ENCODE data around the gene RPS6KC1.
A peak's percentile ranks its signal among the peaks of the same experiment; 100 is the strongest.
"Not testable (repeated sequence)": the region's sequence is repeated elsewhere in the genome, so short reads cannot be mapped to it uniquely, and the experiment has no call there.

Gene RPS6KC1, protein sequence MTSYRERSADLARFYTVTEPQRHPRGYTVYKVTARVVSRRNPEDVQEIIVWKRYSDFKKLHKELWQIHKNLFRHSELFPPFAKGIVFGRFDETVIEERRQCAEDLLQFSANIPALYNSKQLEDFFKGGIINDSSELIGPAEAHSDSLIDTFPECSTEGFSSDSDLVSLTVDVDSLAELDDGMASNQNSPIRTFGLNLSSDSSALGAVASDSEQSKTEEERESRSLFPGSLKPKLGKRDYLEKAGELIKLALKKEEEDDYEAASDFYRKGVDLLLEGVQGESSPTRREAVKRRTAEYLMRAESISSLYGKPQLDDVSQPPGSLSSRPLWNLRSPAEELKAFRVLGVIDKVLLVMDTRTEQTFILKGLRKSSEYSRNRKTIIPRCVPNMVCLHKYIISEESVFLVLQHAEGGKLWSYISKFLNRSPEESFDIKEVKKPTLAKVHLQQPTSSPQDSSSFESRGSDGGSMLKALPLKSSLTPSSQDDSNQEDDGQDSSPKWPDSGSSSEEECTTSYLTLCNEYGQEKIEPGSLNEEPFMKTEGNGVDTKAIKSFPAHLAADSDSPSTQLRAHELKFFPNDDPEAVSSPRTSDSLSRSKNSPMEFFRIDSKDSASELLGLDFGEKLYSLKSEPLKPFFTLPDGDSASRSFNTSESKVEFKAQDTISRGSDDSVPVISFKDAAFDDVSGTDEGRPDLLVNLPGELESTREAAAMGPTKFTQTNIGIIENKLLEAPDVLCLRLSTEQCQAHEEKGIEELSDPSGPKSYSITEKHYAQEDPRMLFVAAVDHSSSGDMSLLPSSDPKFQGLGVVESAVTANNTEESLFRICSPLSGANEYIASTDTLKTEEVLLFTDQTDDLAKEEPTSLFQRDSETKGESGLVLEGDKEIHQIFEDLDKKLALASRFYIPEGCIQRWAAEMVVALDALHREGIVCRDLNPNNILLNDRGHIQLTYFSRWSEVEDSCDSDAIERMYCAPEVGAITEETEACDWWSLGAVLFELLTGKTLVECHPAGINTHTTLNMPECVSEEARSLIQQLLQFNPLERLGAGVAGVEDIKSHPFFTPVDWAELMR

DNA sequence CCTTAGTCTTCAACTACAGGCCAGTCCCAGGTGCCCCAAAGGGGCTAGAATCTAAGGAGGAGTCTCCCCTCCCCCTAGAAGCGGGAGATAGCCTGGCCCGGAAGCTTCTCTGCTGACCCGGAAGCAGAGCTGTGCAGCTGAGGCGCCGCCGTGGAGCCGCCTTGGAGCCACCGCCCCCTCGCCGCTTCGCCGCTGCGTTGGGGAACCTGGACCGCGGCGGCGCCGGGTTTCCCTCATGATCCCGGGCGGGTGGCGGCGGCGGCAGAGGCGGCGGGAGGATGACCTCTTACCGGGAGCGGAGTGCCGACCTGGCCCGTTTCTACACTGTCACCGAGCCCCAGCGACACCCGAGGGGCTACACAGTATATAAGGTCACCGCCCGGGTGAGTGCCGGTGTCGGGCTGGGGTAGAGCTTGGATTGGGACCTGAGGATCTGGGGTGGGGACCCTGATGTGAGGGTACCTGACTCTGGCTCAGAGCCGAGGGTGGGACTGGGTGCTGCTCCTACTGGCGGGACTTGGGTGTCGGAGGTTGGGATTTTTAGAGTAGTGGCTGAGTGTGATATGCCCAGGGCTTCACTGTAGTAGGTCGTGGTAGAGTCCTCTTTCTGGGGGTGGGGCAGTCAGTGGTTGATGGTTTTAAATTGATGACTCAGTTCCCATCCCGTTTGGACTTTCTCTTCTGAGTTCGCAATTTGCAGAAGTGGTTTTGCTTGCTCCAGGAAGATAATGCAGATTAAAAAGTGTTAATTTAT is at the start of gene RPS6KC1:
RPS6KC1 (plus strand) TSS at position 115 of the 754 bp plus-strand sequence; CDS start at position 279, 164 bp downstream.
- H3K36me3 ChIP-seq (ENCODE audit: insufficient read depth, low read length), result no peaks in the 10 kb centered on the region
- peak within 1 kb of the TSS; percentile 63 for H3K9ac ChIP-seq (ENCODE audit: low read length)
- peak within 1 kb of the TSS; percentile 55 for H3K27ac ChIP-seq (ENCODE audit: low read depth, low read length)
- H3K9me3 ChIP-seq (ENCODE audit: low read length), result no peaks in the 10 kb centered on the region
- peaks cover 25% of the 10 kb centered on the region for H3K4me1 ChIP-seq (ENCODE audit: insufficient read depth, low read length)
- no peaks in the 10 kb centered on the region for H3K27me3 ChIP-seq (ENCODE audit: control insufficient read depth in 1 of 2, insufficient read depth in 2 of 2, low read length in 2 of 2)
- H3K4me3 ChIP-seq (ENCODE audit: low read depth in 1 of 2, low read length in 2 of 2), result peak within 1 kb of the TSS; percentile 70 to 98

DNA sequence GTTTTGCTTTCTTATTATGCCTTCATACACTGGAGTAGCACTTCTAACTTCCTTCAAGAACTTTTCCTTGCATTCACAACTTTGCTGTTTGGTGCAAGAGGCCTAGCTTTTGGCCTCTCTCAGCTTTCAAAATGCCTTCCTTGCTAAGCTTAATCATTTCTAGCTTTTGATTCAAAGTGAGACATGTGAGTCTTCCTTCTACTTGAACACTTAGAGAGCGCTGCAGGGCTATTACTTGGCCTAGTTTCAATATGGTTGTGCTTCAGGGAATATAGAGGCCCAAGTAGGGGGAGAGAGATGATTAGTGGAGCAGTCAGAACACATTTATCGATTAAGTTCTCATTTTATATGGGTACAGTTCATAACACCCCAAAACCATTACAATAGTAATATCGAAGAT is 47.8 kb upstream of the RPS6KC1 start:
- Histone ChIP-seq H3K9me3 (ENCODE audit: low read length) (no peaks in the 10 kb centered on the region), H3K36me3 (ENCODE audit: insufficient read depth, low read length) (peaks cover 29% of the 10 kb centered on the region), H3K9ac (ENCODE audit: low read length) (no peak overlapping the region), H3K27me3 (ENCODE audit: control insufficient read depth in 1 of 2, insufficient read depth in 2 of 2, low read length in 2 of 2) (no peaks in the 10 kb centered on the region), H3K27ac (ENCODE audit: low read depth, low read length) (no peak overlapping the region), H3K4me1 (ENCODE audit: insufficient read depth, low read length) (no peaks in the 10 kb centered on the region), H3K4me3 (ENCODE audit: low read depth in 1 of 2, low read length in 2 of 2) (no peak overlapping the region)

DNA sequence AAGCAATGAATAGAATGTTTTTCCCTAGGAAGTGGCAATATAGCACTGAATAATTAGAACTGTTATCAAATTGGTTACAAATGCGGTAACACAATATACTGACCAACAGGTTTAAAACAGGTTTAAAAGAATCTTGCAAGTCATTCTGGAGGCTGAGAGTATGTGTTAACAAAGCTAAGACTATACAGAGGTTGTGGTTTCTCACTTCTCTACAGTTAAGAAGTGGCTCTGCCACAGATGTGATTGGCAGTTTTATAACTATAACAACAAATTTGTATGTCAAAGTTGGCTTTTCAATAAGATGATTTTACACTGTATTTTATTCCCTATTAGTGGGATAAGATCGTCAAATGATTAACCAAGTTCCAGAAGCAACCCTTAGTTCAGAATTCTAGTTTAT is 42.5 kb upstream of the RPS6KC1 start:
- H3K9me3 ChIP-seq (ENCODE audit: low read length), result no peaks in the 10 kb centered on the region
- H3K27me3 ChIP-seq (ENCODE audit: control insufficient read depth in 1 of 2, insufficient read depth in 2 of 2, low read length in 2 of 2), result no peaks in the 10 kb centered on the region
- peaks cover 20% of the 10 kb centered on the region for H3K36me3 ChIP-seq (ENCODE audit: insufficient read depth, low read length)
- no peak overlapping the region for H3K4me3 ChIP-seq (ENCODE audit: low read depth in 1 of 2, low read length in 2 of 2)
- H3K9ac ChIP-seq (ENCODE audit: low read length), result no peak overlapping the region
- no peaks in the 10 kb centered on the region for H3K4me1 ChIP-seq (ENCODE audit: insufficient read depth, low read length)
- no peak overlapping the region for H3K27ac ChIP-seq (ENCODE audit: low read depth, low read length)

DNA sequence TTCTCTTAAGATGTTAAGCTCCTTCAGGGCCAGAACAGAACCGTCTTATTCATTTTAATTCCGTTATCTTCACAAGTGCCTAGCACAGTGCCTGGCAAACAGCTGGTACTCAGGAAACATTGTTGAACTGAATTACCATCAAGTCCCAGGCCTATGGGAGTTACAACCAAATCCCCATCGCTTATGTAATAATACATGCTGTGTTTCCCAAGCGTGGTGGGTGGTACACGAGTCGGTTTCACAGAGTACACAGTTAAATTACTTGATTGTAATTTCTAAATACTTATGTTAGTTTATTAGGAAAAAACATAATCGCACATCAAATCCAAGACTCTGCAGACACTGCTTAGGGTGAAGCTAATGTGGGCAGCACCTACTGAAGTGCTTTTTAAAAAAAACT is 36.4 kb upstream of the RPS6KC1 start:
- Histone ChIP-seq H3K36me3 (ENCODE audit: insufficient read depth, low read length) (peaks cover 14% of the 10 kb centered on the region), H3K9ac (ENCODE audit: low read length) (peak overlapping the region; percentile 82), H3K27me3 (ENCODE audit: control insufficient read depth in 1 of 2, insufficient read depth in 2 of 2, low read length in 2 of 2) (no peaks in the 10 kb centered on the region), H3K4me3 (ENCODE audit: low read depth in 1 of 2, low read length in 2 of 2) (peak overlapping the region; percentile 45 to 80), H3K9me3 (ENCODE audit: low read length) (no peaks in the 10 kb centered on the region), H3K27ac (ENCODE audit: low read depth, low read length) (peak overlapping the region; percentile 87), H3K4me1 (ENCODE audit: insufficient read depth, low read length) (peaks cover 5% of the 10 kb centered on the region)

DNA sequence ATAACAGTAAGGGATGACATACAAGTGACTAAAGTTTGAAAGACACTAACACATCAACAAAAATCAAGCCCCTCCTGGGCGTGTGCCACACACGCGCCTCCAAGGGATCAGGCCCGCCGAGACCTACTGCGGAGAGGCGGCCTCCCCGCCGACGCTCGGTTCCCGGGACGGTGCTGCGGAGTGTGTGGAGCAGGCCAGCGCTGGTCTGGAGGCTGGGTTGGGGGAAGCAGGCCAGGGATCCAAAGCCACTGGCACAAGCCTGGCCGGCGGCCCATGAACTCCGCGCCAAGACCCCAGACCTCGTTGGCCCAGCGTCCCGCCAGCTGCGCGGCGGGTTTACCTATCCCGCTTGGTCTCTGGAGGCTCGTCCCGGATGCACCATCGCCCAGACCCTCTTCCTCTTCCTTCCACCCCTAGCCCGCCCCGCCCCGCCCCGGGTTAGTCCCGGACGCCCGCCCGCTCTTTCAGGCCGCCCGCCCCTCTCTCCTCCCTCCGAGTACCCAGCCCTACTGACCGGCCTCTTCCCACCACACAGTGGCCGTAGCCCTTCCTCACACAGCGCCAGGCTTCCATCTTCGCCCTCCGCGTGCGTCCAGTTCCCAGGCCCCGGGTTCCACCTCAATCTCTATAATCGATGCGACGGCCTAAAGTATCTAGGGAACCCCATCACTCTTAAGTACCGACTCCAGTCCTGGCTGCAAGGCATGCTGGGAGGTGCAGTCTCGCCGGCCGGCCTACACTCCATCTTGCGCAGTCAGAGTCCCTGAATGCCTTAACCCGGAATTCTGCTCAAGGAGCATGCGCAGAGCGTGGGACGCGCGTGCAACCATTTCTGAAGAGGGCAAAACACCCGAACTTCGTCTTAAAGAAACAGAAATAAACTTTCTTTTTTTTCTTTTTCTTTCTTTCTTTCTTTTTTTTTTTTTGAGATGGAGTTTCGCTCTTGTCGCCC is 35.7 kb upstream of the RPS6KC1 start, which contains the start of gene ANGEL2:
ANGEL2 (minus strand) TSS at position 769 of the 952 bp plus-strand sequence; CDS start at position 573, 196 bp downstream.
- Histone ChIP-seq H3K9me3 (ENCODE audit: low read length) (no peaks in the 10 kb centered on the region), H3K27me3 (ENCODE audit: control insufficient read depth in 1 of 2, insufficient read depth in 2 of 2, low read length in 2 of 2) (no peaks in the 10 kb centered on the region), H3K36me3 (ENCODE audit: insufficient read depth, low read length) (peaks cover 14% of the 10 kb centered on the region), H3K4me3 (ENCODE audit: low read depth in 1 of 2, low read length in 2 of 2) (peak within 1 kb of the TSS; percentile 45 to 80), H3K9ac (ENCODE audit: low read length) (peak within 1 kb of the TSS; percentile 82), H3K4me1 (ENCODE audit: insufficient read depth, low read length) (peaks cover 5% of the 10 kb centered on the region), H3K27ac (ENCODE audit: low read depth, low read length) (peak within 1 kb of the TSS; percentile 87)

DNA sequence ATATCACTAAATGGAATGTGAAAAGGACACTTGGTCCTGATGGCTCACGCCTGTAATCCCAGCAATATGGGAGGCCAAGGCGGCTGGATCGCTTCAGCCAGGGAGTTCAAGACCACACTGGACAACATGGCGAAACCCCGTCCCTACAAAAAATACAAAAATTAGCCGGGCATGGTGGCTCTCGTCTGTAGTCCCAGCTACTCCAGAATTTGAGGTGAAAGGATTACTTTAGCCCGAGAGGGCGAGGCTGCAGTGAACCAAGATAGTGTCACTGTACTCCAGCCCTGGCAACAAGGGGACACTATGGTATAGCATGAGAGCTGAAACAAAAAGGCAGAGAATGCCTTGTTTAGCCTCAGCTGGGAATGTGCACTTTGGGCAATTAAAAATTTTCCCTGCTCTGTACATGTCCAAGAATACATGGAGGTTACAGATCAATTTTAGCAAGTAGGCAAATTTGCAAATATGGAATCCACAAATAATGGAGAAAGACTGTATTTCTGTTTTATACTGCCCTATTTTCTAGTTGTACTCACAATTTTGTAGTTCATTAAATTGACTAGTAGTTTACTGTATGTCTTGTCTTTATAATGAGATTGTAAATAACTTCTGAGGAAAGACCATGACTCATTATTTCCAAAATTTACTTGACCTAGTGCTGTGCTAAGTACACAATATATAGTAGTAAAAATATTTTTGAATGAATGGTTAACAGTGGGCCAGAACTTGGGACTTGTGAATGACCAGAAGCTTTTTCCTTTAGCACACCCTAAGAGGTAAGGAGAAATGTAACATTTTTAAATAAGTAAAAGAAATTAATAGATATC is 33.4 kb upstream of the RPS6KC1 start:
- H3K4me1 ChIP-seq (ENCODE audit: insufficient read depth, low read length), result peaks cover 5% of the 10 kb centered on the region
- H3K27ac ChIP-seq (ENCODE audit: low read depth, low read length), result no peak overlapping the region
- H3K9me3 ChIP-seq (ENCODE audit: low read length), result no peaks in the 10 kb centered on the region
- H3K4me3 ChIP-seq (ENCODE audit: low read depth in 1 of 2, low read length in 2 of 2), result no peak overlapping the region
- H3K27me3 ChIP-seq (ENCODE audit: control insufficient read depth in 1 of 2, insufficient read depth in 2 of 2, low read length in 2 of 2), result no peaks in the 10 kb centered on the region
- H3K9ac ChIP-seq (ENCODE audit: low read length), result no peak overlapping the region
- no peaks in the 10 kb centered on the region for H3K36me3 ChIP-seq (ENCODE audit: insufficient read depth, low read length)

DNA sequence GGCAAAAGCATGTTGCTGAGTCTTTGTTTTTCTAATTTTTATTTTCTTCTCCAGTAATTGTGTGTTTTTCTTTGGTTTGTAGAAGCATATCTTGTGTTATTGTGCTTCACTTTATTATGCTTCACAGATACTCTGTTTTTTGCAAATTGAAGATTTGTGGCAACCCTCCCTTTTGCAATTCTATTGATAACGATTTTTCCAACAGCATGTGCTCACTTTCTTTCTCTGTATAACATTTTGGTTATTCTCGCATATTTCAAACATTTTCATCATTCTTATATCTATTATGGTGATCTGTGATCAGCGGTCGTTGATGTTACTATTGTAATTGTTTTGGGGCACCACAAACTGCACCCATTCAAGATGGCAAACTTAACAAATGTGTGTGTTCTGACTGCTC is 31.6 kb upstream of the RPS6KC1 start:
- H3K4me3 ChIP-seq (ENCODE audit: low read depth in 1 of 2, low read length in 2 of 2), result no peak overlapping the region
- H3K9ac ChIP-seq (ENCODE audit: low read length), result no peak overlapping the region
- H3K9me3 ChIP-seq (ENCODE audit: low read length), result no peaks in the 10 kb centered on the region
- no peak overlapping the region for H3K27ac ChIP-seq (ENCODE audit: low read depth, low read length)
- H3K4me1 ChIP-seq (ENCODE audit: insufficient read depth, low read length), result peaks cover 3% of the 10 kb centered on the region
- H3K27me3 ChIP-seq (ENCODE audit: control insufficient read depth in 1 of 2, insufficient read depth in 2 of 2, low read length in 2 of 2), result peaks cover 0 to 4% of the 10 kb centered on the region in 2 donors
- no peaks in the 10 kb centered on the region for H3K36me3 ChIP-seq (ENCODE audit: insufficient read depth, low read length)

DNA sequence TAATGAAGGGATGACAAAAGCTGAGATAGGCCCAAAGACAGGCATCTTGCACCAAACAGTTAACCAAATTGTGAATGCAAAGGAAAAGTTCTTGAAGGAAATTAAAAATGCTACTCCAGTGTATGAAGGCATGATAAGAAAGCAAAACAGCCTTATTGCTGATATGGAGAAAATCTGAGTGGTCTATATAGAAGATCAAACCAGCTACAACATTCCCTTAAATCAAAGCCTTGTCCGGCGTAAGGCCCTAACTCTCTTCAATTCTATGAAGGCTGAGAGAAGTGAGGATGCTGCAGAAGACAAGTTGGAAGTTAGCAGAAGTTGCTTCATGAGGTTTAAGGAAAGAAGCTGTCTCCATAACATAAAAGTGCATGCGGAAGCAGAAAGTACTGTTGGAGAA is 31.0 kb upstream of the RPS6KC1 start:
- H3K4me1 ChIP-seq (ENCODE audit: insufficient read depth, low read length), result no peaks in the 10 kb centered on the region
- no peak overlapping the region for H3K4me3 ChIP-seq (ENCODE audit: low read depth in 1 of 2, low read length in 2 of 2)
- H3K36me3 ChIP-seq (ENCODE audit: insufficient read depth, low read length), result no peaks in the 10 kb centered on the region
- H3K27me3 ChIP-seq (ENCODE audit: control insufficient read depth in 1 of 2, insufficient read depth in 2 of 2, low read length in 2 of 2), result peaks cover 0 to 4% of the 10 kb centered on the region in 2 donors
- H3K27ac ChIP-seq (ENCODE audit: low read depth, low read length), result no peak overlapping the region
- no peaks in the 10 kb centered on the region for H3K9me3 ChIP-seq (ENCODE audit: low read length)
- no peak overlapping the region for H3K9ac ChIP-seq (ENCODE audit: low read length)

DNA sequence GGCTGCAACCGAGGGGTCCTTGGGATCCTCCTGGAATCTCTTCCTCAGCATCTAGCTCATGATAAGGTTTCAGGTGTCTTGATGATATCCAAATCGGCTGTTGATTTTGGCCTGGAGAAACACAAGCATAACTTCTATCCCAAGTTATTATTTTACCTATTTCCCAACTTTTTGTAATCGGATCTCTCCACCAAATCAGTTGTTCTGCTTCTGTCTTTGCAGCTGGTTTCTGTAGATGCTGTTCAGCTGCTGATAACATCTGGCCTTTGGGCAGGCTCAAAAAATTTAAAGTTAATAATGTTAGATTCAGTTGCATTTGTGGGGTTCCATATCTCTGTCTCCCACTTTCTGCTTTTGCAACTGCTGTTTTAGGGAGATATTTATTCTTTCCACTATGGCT is 24.0 kb upstream of the RPS6KC1 start:
- not testable (repeated sequence) for H3K27ac ChIP-seq (ENCODE audit: low read depth, low read length); H3K9ac ChIP-seq (ENCODE audit: low read length); H3K4me3 ChIP-seq (ENCODE audit: low read depth in 1 of 2, low read length in 2 of 2); H3K9me3 ChIP-seq (ENCODE audit: low read length); H3K36me3 ChIP-seq (ENCODE audit: insufficient read depth, low read length); H3K27me3 ChIP-seq (ENCODE audit: control insufficient read depth in 1 of 2, insufficient read depth in 2 of 2, low read length in 2 of 2); H3K4me1 ChIP-seq (ENCODE audit: insufficient read depth, low read length)
